Breast epithelium (tissue), 3 donors: ENCODE results near the gene KRT15.

Source experiments
- POLR2A ChIP-seq: fragments of 450-650 bp; IDR thresholded peaks from one replicate; pipeline ENCODE4 v1.6.1; 2016; ENCODE audit warnings: antibody characterized with exemption, mild to moderate bottlenecking, moderate library complexity
- TF ChIP-seq, protein P1 (sequence below), 3 donors: fragments of 450-650 bp; IDR thresholded peaks; one replicate each; pipeline ENCODE4 v1.5.1; 2016 to 2017; ENCODE audit warnings: antibody characterized with exemption in 3 of 3, mild to moderate bottlenecking in 3 of 3, moderate library complexity in 3 of 3

DNA sequence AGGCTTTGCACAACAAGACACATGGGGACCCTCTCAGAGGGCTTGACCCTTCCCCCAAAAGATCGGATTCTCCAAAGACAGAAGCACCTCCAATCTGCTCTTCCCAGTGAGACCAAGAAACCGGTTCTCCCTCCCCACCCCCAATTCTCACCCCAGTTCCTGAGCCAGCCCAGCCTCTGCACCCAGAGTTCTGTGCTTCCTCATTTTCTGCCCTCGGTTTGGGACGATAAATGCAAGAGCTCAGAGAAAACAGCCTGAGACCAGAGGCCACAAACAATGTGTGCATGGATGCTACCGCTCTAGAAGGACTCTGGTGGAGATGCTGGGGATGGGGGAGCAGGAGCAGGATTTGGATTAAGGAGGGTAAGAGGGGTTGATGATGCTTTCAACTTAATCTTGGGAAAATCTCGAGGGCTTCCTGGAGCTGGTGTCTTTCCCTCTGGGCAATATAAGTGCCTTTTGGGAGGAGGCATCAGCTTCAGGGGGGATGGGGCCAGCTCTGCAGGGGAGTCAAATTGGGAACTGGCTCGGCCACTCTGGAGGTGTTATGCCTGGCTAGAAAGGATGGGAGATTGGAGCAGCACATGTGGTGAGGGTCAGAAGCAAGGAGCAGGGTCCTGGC is 6.0 kb downstream of the KRT15 start:
- TF ChIP-seq, protein P1, sequence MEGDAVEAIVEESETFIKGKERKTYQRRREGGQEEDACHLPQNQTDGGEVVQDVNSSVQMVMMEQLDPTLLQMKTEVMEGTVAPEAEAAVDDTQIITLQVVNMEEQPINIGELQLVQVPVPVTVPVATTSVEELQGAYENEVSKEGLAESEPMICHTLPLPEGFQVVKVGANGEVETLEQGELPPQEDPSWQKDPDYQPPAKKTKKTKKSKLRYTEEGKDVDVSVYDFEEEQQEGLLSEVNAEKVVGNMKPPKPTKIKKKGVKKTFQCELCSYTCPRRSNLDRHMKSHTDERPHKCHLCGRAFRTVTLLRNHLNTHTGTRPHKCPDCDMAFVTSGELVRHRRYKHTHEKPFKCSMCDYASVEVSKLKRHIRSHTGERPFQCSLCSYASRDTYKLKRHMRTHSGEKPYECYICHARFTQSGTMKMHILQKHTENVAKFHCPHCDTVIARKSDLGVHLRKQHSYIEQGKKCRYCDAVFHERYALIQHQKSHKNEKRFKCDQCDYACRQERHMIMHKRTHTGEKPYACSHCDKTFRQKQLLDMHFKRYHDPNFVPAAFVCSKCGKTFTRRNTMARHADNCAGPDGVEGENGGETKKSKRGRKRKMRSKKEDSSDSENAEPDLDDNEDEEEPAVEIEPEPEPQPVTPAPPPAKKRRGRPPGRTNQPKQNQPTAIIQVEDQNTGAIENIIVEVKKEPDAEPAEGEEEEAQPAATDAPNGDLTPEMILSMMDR (IDR thresholded peaks at IDR 0.05) = no peak
- TF ChIP-seq POLR2A = no peak
